NCI-H2107 (cell line): ENCODE data around the gene CDH2.

ENCODE experiments used
- DNase-seq: peaks from one replicate; lab custom pipeline; 2025; lab: John Stamatoyannopoulos, UW

CDH2 gene

DNA sequence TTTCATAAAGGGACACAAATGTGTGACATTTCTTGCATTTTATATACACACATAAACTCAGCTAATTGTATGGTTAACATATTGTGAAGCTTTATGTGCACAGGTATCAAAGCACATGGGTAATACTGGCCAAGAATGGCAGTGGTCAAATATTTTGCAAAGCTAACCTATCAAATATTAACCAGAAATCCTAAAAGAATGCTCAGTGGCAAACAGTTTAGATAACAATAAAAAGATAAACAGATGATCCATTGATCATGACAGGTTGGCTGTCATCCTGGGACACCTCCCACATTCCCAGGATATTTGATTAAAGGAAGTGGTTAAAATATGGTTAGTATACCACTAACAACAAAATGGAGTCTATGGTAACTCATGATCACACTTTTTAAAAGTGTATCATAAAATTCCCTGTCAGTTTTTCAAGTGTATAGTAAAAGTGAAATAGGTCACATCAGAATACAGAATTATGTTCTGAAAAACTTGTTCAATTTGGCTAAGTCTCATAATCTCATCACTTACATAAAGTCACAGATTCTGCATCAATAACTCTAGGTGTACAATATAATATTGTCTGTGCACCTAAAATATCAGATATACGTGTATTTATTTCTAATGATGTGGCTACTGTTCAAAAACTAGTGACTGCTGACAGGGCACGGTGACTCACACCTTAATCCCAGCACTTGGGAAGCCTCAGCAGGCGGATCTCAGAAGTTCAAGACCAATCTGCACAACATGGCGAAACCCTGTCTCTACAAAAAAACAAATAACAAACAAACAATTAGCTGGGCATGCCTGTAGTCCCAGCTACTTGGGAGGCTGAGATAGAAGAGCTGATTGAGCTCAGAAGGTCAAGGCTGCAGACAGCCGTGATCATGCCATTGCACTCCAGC is 48.9 kb downstream of the CDH2 start:
- no peak for DNase-seq

DNA sequence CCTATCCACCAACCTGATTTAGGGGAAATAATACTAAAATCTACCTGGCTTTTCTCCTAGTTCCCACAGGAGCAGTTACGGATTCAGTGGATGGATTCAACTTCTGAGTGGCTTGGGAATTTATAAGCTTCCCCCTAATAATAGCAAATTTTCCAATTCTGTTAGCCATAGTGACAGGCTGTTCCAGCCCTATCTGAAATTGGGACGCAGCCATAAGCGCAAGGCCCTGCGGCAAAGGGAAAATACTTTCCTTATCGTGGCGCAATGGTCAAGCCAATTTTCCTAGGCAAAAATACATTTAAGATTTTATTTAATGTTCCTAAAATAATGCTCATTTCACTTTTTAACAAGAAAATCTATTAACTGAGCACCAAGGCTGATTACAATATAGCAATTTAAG is 49.7 kb downstream of the CDH2 start:
- no peak for DNase-seq

DNA sequence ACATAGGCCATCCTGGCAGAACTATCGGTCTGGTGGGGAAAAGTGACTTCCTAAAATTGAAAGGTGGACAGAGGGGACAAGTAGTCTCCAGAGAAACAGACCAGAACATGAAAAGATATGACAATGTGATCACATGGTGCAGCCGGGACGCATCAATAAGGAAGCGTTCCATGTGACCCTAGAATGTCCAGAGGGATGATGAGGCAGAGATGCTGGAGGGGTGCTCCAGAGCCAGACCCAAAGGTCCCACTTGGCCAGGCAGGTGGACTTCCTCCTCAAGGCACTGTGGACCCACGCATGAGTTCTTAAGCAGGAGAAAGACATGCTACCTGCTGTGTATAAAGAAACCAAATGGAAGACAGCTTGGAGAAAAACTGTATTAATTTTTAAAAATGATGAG is 50.2 kb downstream of the CDH2 start:
- DNase-seq = no peak

DNA sequence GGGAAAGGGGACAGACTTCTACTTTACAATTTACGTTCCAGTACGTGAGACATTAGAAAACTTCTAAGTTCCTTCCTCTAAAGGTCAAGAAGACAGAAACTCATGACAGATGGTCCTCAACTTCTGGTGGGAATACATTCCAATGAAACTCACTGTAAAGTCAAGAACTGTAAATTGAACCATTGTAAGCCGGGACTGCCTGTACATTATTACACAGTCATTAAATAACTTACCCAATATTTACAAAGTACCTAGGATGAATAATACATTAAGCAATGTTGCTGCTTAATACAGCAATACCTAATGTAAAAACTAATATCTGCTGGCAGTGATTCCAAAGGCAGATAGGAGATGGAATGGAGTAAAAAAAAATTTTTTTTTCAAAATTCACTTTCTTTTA is 51.9 kb downstream of the CDH2 start:
- DNase-seq = no peak

DNA sequence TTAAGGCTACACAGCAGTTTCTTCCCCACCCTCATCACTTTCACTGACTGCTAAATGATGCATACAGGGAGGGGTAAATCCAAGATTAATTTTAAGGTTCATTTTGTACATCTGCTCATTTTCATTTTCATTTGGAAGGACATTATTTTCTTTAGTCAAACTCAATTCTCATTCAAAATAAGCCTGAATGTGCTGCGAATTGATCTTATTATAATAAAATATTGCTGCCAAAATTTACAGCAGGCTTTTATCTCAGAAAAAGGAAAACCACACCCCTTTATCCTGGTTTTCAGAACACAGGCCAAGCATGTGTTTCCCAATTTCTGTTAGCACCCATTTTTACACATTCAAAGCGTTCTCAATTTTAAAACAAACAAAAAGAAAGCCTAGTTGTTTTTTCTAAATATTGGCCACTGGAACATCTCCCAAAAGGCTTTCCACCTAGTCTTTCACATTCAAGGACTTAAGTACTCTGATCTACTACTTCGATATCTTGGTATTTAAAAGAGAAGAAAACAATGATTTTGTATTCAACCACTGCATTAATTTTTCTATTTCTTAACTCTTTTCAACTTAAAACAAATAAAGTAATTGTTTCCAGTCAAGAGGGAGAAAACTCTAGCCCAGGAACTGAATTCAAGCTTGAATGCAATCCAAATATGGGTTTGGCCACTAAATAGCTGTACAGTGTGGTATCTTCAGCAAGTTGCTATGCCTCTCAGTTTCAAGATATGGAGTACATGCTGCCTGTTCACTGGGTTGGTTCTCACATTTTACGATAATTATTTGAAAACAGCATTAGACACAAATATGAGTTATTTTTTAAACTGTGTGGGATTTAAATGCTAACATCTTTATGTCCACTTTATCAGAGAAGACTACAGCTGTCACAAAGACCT is 52.5 kb downstream of the CDH2 start:
- DNase-seq = no peak

DNA sequence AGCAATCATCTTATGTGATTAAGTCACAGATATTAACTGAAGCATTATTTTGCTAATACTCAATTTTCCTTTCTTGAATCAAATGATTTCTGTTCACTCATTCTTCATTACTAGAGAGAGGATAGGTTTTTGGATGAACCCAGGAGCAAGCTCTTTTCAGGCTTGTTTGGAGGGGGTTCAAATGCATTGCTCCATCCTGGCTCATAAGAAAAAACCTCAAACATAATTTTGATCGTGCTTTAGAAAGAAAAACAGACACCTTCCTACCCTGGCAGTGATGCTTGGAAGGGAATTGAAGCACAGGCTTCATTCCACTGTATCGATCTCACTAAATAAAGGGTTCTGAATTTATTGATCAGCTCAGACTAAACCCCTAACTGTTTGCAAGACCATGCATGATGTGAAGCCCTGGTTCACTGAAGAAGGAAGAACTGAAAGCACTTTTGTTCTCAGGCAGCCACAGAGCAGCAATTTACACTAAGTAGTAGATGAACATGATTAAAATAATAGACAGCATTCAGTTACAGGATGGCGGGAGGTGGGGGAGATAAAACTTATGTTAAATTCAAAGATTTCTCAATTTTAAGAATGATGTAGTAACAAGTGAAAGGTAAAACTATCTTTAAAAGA is 53.4 kb downstream of the CDH2 start:
- no peak for DNase-seq

DNA sequence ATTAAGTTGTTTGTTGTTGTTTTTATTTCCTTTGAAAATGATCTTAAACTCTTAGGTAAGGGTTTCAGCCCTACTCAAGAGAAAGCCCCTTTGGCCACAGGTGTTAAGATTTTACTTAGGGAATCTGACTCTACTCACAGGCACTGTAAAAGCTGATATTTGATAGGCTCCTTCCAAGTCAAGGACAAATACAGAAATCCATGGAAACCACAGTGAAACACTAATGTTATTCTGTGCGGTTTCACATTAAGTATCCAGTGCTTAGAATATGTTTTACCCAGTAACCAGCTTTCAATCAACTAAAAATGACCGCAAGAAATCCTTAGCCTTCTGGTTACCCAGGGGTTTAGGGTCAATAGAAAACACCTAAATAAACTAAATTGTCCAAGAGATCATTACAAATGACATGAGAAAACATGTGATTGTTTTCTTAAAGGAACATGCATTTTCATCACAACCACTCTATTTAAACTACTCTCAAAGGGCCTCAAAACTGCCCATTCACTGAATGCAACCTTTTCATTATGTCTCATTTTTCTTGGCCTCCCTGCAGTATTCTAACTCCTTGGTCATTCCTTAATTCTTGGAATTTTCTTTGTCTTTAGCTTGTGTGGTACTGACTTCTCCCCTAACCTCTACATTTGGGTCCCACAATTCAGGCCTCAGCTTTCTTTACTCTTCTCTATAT is 56.0 kb downstream of the CDH2 start:
- DNase-seq = no peak

DNA sequence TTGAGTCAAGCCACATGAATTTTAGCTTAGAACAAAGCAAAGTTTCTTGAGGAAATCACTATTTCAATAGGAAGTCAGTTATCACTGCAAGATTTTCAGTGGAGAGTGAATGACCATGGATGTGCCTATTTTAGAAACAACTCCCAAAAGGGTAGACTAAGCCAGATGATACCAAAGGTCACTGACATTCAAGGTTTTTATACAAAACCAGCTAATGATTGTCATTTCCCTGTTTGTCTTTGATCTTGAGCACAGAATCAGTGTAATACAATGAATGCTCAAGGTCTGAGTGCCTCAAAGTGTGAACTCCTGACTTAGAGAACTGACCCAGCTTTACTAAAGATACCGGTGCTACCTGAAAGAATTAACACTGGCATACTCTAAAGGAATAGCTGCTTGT is 60.5 kb downstream of the CDH2 start:
- DNase-seq = no peak

DNA sequence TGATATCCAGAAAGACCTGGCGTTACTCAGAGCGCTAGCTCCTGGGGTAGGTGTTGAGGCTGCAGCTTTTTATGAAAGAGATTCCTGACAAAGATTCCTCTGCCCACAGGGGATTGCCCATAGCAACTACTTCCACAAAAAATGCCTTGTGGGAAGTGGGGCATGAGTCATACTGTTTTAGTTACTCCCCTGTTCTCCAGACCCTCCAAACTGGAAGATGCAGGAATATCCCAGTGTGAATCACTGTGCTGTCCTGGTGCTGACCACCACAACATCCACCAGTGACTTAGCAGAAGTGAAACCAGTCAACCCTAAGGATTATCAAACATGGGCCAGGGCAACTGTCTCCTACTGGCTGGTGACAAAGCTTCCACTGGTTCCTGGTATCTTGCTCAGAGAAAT is 61.8 kb downstream of the CDH2 start:
- DNase-seq = no peak

DNA sequence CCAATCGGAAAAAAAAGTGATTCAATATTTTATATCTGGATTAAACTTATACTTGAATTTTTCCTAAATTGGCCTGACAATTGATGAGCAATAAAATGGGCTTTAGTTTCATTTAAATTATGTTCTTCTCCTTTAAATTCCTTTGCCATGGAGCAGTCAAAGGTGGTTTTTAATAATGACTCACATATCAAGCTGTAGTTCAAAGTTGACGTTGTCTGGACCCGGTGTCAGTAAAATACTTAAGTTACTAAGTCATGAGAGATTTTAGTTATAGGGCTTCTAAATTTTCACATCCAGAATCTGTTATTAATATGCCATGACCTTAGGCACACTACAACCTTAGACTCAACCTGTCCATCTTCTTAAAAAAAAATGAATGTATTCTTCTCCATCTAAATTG is 62.5 kb downstream of the CDH2 start:
- no peak for DNase-seq

DNA sequence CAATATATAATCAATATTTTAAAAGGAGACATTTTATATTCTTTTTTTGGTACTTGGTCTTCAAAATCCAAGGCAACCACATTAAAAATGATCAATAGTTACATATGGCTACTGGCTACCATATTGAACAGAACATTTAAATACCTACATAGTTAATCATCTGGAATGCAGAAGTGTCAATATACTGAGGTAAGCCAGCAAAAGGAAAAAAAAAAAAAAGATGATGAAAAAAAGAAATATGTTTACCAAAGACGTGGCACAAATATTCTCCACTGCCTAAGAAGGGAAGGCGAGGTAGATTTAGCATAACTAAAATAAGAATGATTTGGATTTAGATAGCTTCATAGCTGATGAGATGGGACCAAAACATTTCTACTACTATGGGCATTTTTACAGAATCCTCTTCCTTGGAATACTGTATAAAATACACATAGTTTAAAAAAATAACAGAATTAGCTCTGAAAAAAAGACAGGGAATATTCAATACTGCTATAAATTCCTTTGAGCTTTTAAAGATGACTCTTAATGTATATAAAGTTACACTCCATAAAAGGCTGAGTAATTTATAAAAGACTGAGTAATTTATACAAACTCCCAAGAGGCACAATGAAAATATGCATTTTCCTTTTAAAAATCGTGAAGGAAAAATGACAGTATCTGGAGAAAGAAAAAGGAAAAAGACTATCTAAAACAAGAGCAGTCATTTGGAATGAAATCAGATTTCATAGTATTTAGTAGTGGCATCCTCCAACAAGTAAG is 63.5 kb downstream of the CDH2 start:
- DNase-seq = no peak

DNA sequence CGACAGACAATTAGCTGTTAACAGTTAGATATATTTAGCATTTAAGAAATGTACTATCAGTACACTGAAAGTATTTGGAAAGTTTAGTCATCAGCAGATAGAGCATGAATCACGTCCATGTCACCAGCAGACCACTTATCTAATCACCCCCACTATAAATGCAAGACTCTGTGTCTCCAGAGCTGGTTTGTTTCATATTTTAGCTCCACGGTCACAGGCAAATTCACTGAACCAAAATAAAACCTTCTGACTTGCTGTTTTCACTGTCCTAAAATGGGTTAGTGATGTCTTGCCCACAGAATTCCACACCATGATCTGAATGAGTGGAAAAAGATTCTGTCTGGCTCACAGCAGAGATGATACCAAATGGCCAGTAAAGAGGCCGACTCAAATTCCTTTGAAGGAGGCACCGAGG is 64.9 kb downstream of the CDH2 start:
- DNase-seq = no peak

DNA sequence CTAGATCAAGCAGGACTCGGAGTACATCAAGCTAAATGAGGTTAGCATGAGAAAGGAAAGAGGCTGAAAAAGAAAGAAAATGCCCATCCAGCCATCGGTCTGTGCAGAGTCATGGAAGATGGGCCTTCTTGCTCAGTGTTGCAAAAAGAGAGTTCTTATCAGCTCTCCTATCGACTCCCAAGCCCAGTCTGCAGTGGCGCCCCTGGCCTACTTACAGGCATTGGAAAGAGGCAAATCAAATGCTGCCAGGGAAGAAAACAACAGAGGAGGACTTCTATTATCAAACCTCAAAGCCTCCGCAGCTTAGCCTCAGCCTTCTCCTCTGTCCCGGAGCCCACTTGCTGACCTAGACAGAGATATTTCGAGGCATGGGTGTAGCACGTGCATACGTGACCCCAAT is 66.0 kb downstream of the CDH2 start:
- DNase-seq = no peak

DNA sequence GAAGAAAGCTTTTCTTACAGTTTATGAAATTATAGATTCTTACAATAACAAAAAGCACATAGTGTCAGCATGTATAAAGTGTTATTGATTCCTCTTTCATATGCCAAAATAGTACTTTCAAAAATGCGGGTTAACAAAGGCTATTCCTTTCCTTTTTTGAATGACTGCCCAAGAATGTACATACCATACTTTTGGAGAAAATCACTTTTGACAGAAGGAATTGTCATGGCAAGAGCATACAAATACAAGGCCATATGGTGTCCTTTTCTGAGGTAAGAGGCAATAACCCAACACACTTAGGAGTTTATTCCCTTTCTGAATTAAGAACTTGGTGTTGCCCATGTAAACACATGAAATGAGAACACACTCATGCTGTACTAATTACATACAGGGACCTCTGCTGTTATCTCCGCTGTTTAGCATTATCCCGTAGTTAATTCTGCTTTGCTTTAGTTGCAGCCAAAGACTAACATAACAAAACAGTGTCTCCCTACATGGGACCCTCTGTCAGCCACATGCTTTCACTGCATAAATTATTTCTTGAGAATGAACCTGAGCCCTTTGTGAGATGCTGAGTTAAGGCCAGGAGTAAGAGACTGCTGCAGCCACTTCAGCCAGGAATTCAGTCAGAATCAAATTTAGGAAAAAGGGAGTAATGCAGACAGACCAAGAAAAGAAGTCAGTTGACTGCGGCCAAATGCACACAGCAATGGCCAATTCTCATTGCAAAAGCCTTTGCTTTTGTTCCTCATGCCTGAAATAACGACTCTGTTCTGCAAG is 67.0 kb downstream of the CDH2 start:
- DNase-seq = no peak

DNA sequence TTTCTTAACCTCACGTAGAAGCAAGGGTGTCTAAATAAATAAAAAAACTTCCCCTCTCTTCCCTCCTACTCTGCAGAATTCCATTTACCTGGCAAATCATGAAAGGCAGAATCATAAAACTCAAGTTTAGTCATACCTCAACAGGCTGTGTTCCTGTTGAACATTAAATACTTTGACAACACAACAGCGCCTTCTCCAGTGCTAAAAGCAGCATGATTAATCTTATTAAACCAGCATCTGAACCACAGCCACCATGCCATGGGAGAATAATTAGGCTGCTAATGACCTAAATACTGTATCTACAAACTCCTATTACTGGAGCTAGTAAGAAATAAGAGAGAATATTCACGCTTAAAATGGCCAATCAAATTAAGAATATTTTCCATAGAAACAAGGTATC is 68.1 kb downstream of the CDH2 start:
- DNase-seq = no peak

DNA sequence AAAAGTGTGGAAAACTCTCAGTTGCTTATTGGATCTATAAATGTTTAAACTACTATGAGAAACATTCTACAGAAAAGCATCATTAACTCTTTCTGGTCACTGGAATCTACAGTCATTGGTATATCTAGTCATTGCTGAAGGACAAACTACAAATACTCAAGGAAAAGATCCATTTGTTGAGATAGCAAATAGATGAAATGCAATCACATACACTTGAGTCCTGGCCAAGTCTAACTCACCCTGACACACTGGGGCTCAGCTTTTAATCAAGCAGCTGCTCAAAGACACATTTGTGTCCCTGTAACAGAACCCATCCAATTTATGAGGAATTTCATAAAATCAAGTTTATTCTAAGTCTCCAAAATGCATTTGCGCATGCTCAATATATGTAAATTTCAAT is 68.7 kb downstream of the CDH2 start:
- no peak for DNase-seq

DNA sequence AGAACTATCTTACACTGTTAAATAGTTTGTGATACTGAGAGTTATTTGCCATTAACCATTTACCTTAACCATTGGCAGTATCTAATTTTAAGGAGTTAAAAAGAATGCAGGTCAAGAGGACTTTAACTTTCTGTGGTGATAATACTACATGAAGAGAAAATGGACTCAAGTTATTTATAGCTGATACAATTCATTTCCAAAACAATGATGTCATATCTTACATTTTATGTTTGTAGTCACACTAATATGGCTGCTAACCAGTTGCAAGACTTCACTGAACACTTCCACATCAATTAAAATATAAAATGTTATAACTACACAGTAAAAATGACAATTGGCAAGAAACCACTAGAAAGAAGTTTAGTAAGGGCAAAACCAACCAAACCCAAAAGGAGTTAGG is 77.7 kb downstream of the CDH2 start:
- DNase-seq = no peak

DNA sequence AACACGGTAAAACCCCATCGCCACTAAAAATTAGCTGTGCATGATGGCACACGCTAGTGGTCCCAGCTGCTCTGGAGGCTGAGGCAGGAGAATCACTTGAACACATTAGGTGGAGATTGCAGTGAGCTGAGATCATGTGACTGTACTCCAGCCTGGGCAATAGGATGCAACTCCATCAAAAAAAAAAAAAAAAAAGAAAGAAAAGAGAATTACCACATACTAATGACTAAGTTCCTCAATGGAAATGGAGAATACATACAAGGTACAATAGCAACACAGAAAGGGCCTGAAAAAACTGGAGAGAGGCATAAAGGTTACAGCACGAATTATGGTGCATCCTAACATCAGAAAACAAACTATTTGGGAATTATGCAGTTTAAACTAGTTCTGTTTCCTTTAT is 81.3 kb downstream of the CDH2 start:
- DNase-seq = no peak

DNA sequence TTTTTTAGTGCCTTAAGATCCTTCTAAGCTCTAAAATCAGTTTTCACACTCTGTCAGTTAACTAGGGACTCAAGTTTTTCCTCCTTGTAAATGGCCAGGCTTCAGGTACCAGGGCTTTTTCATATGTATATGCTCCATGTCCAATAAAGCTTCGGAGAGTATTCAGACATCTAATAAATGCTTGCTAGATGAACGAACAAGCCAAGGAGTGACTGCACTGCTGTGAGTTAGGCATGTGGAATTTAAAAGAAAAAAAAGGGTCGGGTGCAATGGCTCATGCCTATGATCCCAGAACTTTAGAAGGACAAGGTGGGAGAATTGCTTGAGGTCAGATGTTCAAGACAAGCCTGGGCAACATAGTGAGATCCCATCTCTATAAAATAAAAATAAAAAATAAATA is 81.9 kb downstream of the CDH2 start:
- no peak for DNase-seq

DNA sequence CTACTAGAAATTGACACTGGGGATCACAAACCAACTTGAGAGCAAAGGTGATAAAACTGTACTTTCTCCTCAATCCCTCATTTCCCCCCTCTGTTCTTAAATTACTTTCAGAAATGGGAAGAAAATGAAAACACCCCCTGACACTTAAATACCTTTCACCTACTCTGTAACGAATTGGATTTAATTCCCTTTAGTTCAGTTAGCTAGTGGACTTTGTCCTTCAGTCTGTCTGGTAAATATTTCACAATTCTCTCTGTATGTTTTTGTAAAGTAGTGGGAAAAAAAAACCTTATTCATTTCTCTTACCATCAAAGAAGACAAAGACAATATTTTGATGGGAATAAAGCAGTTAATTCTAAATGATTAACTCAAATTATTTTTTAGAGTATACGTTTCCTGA is 85.7 kb downstream of the CDH2 start:
- DNase-seq = no peak

DNA sequence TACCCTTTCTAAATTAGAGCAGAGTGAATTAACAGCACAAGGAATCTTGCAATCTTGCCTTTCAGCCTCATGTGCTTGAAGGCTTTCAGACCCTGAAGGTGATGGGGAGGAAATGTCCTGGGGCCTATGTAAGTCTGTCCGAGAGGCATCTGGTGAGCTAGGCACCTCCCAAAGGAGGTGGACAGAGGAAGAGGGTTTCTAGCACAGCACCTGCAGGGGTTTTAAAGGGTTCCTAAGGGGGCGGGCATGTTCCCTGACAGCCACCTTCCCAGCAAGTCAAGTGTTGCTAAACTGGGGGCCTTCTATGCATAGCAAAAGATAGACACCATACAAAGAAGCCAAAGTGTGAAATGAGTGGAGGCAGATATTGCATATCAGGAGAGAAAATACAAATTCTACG is 88.5 kb downstream of the CDH2 start:
- no peak for DNase-seq
